ENCODE measurements around the gene SLC6A18.

- no peak for TF ChIP-seq TAF1 (IDR thresholded peaks at IDR 0.05; ENCODE audit: borderline replicate concordance, insufficient read depth, low read length)
- TF ChIP-seq POLR2AphosphoS5 (IDR thresholded peaks at IDR 0.05; ENCODE audit: low read depth, low read length), result no peak
- TF ChIP-seq REST (IDR thresholded peaks at IDR 0.05; ENCODE audit: insufficient read depth in 1 of 2, low read depth in 2 of 2, low read length in 2 of 2), result no peak
- no peak for TF ChIP-seq SIN3A (IDR thresholded peaks at IDR 0.05; ENCODE audit: borderline replicate concordance, insufficient read depth, low read length)
Measured at GRCh38 chr5:1201327-1202025, 23.7 kb upstream of the SLC6A18 start, which contains the start of gene SLC6A19.

All from PFSK-1 (cell line).